SIG-M5 (cell line): ENCODE results near the gene ARL8B.

ENCODE experiments used
- DNase-seq: peaks from one replicate; lab custom pipeline; 2025; lab: John Stamatoyannopoulos, UW

The ARL8B gene

DNA sequence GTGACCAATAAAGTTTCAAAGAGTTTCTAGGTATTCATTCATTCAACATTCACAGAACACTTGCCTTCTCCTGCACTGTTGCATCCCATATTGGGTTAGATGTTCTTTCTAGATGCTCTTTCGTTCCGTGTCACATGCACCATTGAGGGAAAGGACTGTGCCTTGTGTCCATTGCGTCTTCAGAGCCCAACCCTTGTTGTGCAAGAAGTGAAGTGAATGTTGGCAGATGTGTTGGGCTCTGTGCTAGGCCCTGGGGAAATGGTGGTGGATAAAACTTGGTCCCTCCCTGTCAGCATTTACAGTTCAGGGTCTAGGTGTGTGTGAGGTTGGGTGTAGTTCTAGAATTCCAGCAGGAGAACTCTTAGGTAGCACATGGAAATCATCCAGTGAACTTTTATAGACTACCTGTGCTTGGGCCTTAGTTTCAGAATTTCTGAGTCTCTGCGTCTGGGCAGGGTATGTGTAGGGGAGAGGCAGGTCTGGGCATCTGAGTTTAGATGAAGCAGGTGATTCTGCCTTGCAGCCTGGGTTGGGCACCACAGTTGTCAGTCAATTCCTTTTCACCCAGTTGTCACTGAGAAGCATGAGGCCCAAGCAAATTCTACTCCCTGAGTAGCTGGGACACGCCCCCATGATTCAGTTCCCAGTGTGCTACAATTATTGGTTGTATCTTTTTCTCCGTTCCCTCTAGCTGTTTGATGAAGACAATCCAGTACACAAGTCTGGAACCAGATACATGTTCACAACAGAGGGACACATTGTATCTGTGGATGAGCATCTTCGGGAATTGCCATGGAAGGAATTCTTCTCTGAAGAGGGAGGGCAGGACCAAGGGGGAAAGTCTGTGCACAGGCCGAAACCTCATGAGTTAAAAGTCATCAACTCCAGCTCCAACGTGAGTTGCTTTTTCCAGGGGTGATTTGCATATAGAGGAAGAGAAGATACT is 90.8 kb downstream of the ARL8B start:
- DNase-seq, result no peak

DNA sequence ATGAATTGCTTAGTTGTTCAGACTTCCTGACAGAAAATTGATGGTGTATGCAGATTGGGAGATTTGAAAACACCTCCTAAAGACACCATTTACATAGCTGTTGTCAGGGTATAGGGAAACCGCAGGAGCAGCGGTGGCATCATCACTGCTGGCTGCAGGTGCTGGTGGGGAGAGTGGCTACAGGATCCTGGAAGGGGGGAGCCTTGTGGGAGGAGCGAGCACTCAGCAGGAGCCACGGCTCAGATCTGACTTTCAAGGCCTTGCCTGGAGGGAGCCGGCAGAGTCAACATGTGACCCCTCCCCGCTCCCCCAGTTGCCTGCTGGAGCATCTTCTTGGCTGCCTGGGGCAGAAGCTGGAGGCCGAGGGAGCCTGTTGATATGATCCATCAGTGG is 91.5 kb downstream of the ARL8B start:
- DNase-seq, result no peak

DNA sequence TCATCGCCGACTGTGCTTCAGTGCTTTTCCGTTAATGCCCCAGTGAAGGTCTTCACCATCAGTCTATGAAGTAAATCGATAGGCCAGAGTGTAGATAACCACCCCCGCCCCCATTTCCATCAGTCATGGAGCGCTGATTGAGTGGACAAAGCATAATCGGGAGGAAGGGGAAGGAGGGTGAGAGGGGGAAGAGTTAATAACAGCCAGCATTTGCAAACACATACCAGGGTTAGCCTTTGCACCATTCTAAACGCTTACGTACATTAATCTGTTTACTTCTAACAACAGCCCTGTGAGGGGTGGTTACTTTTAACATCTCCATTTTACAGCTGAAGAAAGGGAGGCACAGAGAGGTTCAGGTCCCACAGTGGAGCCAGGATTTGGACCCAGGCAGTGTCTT is 92.3 kb downstream of the ARL8B start:
- DNase-seq, result no peak

DNA sequence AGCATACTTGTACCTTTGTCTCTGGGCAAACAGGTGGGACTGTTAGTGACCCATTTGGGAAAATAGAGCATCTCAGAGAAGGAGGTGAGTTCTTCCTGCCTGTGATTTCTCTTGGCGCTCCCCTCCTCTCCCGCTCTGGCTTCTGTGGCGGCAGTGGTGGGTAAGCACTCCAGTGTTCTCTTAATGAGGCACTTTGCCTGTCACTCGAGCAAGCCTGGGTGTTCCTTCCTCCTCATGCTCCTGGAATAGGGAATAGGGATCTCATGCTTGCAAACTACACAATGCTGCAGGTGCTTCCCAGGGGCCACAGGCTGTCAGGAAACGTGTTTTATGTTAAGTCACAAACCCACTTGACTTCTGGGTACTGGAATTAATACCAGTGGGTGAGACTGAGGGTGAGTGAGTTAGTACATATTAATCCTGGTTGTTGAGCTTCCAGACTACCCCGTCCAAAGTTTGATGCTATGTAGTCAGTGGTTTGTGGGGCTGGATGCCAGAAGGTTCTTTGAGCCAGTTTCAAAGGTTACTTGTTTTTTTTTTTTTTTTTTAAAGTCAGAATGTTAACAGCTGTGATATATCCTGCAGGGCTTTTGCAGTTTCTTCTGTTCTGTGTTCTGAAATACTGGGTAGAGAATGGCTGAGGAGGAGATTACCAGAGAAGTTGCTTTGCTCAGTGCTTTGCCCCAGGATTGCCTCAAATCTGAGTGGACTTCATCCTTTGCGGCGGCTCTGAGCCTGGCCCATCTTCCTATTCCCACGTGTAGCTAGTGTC is 95.9 kb downstream of the ARL8B start:
- DNase-seq, result no peak

DNA sequence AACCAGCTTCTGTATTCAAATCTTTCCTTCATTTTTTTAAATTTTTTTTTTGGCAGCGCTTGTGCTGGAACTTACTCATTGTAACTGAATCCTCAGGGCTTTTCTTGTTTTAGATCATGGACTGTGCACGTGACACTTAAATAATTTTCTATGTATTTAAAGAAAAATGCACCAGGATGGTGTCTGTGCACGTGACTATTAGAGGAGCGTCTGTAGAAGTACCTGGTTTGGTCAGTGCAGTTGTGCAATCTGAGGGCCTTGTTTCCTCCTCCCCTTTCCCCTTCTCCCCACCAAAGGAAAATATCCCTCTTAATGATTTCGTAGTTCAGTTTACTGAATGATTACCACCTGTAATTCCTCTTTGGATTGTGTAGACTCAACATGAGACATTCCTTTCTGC is 96.7 kb downstream of the ARL8B start:
- DNase-seq, result no peak

DNA sequence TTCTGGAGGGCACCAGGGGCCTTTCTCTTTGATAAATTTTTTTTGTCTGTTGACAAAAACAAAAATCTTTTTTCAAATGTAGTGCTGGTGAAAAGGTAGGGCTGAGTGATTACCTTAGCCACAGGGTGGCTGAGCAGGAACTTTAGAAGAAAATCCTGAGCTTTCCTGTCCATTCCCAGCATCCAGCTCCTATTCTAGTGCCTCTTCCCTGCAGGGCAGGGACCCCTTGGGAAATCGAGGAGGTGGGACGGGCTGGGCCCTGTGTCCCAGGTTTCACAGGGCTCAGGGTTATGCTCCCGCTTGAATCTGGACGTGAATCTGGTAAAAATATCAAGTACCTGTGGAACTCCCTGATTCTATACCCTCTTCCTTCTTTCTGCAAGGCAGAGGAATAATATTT is 97.1 kb downstream of the ARL8B start:
- no peak for DNase-seq

DNA sequence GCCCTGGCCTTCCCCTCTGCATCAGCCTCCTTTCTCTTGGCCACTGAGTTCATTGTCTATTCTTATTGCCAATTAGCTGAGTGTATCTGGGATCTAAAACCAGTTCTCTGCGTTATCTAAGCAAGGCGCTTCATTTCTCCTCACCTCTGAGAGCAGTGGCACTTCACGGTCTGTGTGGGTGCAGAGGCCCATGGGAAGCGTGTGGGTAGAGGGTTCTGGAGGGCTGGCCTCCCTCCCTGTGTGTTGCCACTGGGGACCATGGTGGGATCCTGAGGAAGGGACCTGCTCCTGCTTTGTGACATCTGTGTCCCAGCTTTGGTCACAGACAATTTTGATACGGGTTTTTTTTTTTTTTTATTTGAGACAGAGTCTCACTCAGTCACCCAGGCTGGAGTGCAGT is 98.1 kb downstream of the ARL8B start:
- no peak for DNase-seq

DNA sequence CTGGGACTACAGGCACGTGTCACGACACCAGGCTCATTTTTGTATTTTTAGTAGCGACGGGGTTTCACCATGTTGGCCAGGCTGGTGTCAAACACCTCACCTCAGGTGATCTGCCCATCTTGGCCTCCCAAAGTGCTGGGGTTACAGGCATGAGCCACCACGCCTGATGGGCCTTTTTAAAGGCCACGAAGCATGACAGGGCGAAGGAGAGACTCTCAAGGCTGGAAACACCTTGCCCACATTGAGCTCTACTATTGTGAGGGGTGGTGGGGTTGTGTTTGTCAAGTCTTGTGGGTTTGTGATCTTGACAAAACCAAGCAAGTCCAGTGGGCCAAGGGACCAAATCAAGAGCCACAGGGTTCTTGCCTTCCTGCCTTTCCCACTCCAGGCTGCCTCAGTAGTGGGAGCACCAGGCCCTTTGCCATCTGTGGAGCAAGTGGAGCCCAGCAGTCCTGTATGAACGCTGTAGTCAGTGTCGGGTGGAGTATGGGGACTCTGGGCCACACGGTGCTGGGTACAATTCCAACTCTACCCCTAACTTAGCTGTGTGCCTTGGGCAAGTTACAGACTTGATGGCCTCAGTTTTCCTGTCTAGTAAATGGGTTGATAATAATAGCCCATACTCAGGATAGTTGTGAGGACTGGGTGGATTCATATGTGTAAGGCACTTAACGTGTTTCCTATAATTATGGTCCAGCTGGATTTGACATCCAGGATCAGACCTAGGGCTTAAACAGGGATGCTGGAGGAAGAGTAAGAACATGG is 98.8 kb downstream of the ARL8B start:
- DNase-seq, result no peak

DNA sequence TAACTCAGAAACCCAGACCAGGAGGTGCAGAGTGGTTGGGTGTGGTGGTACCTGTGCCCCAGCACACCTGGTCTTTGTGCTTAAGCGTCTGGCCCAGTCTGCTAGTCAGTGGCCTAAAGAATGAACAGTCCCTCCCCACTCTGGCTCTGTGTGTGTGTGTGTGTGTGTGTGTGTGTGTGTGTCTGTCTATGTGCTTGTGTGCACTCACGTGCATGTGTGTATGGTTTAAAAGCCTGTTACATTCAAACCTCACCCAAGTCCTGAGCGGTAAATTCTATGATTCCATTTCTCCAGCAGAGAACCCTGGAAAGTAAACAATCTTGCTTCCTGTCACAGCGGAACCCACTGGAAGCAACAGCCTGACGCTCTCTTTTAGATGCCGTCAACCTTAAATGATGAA is 99.6 kb downstream of the ARL8B start:
- DNase-seq, result no peak

DNA sequence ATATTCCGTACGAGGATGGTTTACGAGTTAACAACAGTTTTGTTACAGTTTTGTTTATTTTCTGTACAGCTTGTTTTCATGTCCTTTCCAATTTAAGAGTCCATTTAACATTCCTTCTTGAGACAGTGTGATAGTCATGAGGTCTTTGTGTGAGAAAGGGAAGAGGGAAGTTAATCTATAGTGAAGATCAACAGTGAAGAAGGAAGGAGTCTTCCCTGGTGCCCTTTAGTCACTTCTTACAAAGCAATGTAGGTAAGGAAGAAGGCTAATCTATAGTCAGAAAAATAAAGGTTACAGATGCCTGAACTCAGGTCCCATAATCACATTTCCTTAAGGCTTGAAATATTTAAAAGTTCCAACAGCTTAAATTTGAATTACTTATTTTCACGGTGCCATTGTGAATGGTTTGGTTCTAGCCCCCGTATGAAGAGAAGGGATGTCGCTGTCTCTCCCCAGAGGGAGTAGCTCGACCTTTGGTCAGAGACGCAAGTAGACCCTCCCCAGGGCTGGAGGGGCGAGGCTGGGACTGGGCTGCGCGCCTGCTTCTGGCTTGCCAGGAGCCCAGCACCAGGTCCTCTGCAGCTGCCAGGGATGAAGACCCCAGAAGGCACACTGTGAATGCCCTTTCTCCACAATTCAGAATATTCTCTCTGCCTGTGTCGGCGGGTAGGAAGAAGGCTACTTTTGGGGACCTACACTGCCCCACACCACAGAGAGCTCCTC is 100.4 kb downstream of the ARL8B start:
- no peak for DNase-seq

DNA sequence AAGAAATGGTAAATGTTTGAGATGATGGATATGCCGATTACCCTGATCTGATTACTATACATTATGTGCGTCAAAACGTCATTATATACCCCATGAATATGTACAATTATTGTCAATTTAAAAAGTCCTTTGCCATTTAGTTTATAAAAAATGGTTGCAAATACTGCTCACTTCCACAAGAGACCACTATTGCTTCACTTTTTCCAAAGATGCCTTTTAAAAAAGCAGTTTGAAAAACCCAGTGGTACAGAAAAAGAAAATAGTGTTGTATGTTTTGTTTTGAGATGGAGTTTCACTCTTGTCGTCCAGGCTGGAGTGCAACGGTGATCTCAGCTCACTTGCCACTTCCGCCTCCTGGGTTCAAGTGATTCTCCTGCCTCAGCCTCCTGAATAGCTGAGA is 104.7 kb downstream of the ARL8B start:
- DNase-seq, result no peak

DNA sequence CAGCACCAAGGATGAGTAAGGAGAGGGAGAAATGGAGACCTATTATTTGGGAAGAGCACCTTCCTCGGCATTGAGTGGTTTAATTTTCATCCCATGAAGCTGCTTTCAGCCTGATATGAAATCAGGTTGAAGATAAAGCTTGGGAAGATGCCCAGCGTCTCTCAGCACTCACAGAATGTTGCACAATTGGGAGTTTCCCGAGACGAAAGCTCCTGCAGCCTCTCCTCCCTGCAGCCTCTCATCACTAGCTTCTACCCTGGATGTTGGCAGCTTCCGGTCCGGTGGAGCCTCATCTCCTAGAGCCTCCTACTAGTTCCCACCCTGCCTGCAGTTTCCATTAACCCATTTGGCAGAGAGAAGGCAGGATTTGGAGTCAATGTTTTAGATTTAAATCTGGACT is 105.7 kb downstream of the ARL8B start:
- DNase-seq, result no peak

DNA sequence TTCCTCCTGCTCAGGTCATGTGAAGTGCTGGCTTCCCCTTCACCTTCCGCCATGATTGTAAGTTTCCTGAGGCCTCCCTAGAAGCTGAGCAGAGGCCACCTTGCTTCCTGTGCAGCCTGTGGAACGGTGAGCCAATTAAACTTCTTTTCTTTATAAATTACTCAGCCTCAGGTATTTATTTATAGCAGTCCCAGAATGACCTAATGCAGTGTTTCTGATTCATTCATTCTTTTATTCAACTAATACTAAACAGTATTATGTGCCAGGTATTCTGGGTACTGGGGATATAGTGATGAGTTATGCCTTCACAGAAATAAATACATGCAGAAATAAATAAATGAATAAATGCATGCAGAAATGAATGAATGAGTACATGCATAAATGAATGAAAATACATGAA is 107.3 kb downstream of the ARL8B start:
- no peak for DNase-seq
